Loucy (cell line): ENCODE data around the gene MCU.
A peak's percentile ranks its signal among the peaks of the same experiment; 100 is the strongest.

Experiments
- H2AFZ ChIP-seq: fragments of 200-600 bp; sonication (generic); 2 replicates; pipeline ENCODE4 v1.6.0; 2016; ENCODE audit warnings: antibody characterized with exemption, mild to moderate bottlenecking, low read length, moderate library complexity
- H3F3A ChIP-seq: fragments of 200-600 bp; 2 replicates; pipeline ENCODE4 v1.6.0; 2016; ENCODE audit warnings: antibody characterized with exemption, low read depth, mild to moderate bottlenecking
- H3K27me3 ChIP-seq: fragments of 200-600 bp; sonication (generic); 2 replicates; pipeline ENCODE4 v1.6.1; 2014; ENCODE audit warnings: low read length, mild to moderate bottlenecking; ENCODE audit not compliant: insufficient read depth, poor library complexity, severe bottlenecking
- H3K36me3 ChIP-seq: fragments of 200-600 bp; sonication (generic); 2 replicates; pipeline ENCODE4 v1.6.1; 2016; ENCODE audit warnings: low read length; ENCODE audit not compliant: insufficient read depth
- H3K4me1 ChIP-seq: fragments of 200-600 bp; sonication (generic); 2 replicates; pipeline ENCODE4 v1.5.1; 2014; ENCODE audit warnings: low read length, mild to moderate bottlenecking; ENCODE audit not compliant: insufficient read depth, poor library complexity, severe bottlenecking
- H3K4me2 ChIP-seq: fragments of 200-600 bp; sonication (generic); 2 replicates; pipeline ENCODE4 v1.6.0; 2014; ENCODE audit warnings: antibody characterized with exemption, low read length, low read depth, mild to moderate bottlenecking; ENCODE audit not compliant: poor library complexity, severe bottlenecking
- H3K4me3 ChIP-seq: fragments of 200-600 bp; sonication (generic); 2 replicates; pipeline ENCODE4 v1.5.1; 2014; ENCODE audit warnings: low read length, mild to moderate bottlenecking, mixed read lengths; ENCODE audit not compliant: poor library complexity, severe bottlenecking
- H3K79me2 ChIP-seq: fragments of 200-600 bp; sonication (generic); 2 replicates; pipeline ENCODE4 v1.6.1; 2014; ENCODE audit warnings: low read length; ENCODE audit not compliant: insufficient read depth
- H3K9ac ChIP-seq: fragments of 200-600 bp; sonication (generic); 2 replicates; pipeline ENCODE4 v1.6.0; 2014; ENCODE audit warnings: mild to moderate bottlenecking, low read depth, low read length, moderate library complexity; ENCODE audit not compliant: poor library complexity, severe bottlenecking
- H3K9me2 ChIP-seq: fragments of 200-600 bp; sonication (generic); replicated peaks from 2 replicates; pipeline ENCODE4 v1.6.1; 2016; ENCODE audit warnings: low read depth, low read length, mixed read lengths
- H3K9me3 ChIP-seq: fragments of 200-600 bp; sonication (generic); 2 replicates; pipeline ENCODE4 v1.6.1; 2014; ENCODE audit warnings: mild to moderate bottlenecking, antibody characterized with exemption, low read length, low read depth; ENCODE audit not compliant: insufficient read depth
- H4K20me1 ChIP-seq: fragments of 200-600 bp; sonication (generic); 2 replicates; pipeline ENCODE4 v1.6.0; 2014; ENCODE audit warnings: antibody characterized with exemption, low read length, mild to moderate bottlenecking; ENCODE audit not compliant: insufficient read depth, poor library complexity, severe bottlenecking
- EZH2phosphoT487 ChIP-seq: fragments of 200-600 bp; IDR thresholded peaks from 2 replicates; pipeline ENCODE4 v1.6.1; 2018; ENCODE audit warnings: antibody characterized with exemption, mild to moderate bottlenecking, moderate library complexity, borderline replicate concordance
- TF ChIP-seq, protein P1 (sequence below): fragments of 200-600 bp; sonication (generic); conservative IDR thresholded peaks from 2 replicates; pipeline ENCODE4 v1.5.1; 2014; ENCODE audit warnings: mild to moderate bottlenecking, antibody characterized with exemption, low read length

MCU gene

DNA sequence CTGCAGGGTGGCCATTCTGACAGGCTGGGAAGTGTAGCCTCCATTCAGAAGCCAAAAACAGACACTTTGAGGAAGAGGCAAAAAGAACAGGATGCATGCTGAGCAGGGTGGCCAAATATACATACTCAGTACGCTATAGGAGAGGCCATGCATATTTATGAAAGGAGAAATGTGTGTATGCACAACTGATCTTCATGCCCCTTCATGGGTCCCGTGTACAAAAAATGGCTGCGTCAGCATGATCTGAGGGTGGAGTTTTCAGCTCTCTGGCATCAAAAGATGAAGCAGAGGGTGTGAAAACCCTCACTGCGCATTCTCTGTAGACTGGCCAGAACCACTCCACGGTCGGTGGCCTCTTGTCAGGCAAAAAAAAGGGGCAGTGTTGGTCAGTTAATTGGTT is 166.1 kb downstream of the MCU start:
- TF ChIP-seq, protein P1, sequence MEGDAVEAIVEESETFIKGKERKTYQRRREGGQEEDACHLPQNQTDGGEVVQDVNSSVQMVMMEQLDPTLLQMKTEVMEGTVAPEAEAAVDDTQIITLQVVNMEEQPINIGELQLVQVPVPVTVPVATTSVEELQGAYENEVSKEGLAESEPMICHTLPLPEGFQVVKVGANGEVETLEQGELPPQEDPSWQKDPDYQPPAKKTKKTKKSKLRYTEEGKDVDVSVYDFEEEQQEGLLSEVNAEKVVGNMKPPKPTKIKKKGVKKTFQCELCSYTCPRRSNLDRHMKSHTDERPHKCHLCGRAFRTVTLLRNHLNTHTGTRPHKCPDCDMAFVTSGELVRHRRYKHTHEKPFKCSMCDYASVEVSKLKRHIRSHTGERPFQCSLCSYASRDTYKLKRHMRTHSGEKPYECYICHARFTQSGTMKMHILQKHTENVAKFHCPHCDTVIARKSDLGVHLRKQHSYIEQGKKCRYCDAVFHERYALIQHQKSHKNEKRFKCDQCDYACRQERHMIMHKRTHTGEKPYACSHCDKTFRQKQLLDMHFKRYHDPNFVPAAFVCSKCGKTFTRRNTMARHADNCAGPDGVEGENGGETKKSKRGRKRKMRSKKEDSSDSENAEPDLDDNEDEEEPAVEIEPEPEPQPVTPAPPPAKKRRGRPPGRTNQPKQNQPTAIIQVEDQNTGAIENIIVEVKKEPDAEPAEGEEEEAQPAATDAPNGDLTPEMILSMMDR: no peak
- TF ChIP-seq EZH2phosphoT487: no peak
- H3K9me3 ChIP-seq: no peaks in the 10 kb centered on the region
- no peak overlapping the region for H3K4me3 ChIP-seq
- no peaks in the 10 kb centered on the region for H3K4me1 ChIP-seq
- H3K27me3 ChIP-seq: no peaks in the 10 kb centered on the region
- no peak overlapping the region for H3K4me2 ChIP-seq
- no peak overlapping the region for H2AFZ ChIP-seq
- H3K79me2 ChIP-seq: no peaks in the 10 kb centered on the region
- no peak overlapping the region for H3K9ac ChIP-seq
- no peaks in the 10 kb centered on the region for H3F3A ChIP-seq
- H3K36me3 ChIP-seq: peaks cover 9% of the 10 kb centered on the region; the same call in 1 of the 2 replicates
- H4K20me1 ChIP-seq: no peaks in the 10 kb centered on the region
- H3K9me2 ChIP-seq: no peaks in the 10 kb centered on the region

DNA sequence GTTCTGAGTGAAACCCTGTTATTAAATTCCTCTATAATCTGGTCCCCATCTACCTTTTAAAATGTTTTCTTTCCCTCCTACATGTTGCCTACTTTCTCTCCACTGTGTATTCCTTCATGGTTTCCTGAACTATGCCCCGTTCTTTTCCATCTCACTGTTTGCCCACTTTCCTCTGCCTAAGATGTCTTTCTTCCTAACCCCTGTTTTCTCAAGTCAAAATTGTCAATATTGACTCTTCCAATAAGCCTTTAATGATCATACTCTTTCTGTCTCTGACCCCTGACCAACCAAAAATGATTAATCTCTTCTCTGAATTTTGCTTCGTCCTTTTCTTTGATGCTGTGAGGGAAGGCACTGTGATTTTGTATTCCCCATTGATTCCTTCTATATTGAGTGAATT is 171.0 kb downstream of the MCU start:
- Histone ChIP-seq H3K36me3 (peaks cover 12% of the 10 kb centered on the region; the same call in 1 of the 2 replicates), H3K27me3 (no peaks in the 10 kb centered on the region), H3K9ac (no peak overlapping the region), H3K4me2 (no peak overlapping the region), H3K9me3 (no peaks in the 10 kb centered on the region), H3K9me2 (no peaks in the 10 kb centered on the region), H4K20me1 (no peaks in the 10 kb centered on the region), H3K79me2 (no peaks in the 10 kb centered on the region), H3K4me3 (no peak overlapping the region), H3F3A (no peaks in the 10 kb centered on the region), H2AFZ (no peak overlapping the region), H3K4me1 (no peaks in the 10 kb centered on the region)
- TF ChIP-seq, protein P1: no peak
- TF ChIP-seq EZH2phosphoT487: no peak

DNA sequence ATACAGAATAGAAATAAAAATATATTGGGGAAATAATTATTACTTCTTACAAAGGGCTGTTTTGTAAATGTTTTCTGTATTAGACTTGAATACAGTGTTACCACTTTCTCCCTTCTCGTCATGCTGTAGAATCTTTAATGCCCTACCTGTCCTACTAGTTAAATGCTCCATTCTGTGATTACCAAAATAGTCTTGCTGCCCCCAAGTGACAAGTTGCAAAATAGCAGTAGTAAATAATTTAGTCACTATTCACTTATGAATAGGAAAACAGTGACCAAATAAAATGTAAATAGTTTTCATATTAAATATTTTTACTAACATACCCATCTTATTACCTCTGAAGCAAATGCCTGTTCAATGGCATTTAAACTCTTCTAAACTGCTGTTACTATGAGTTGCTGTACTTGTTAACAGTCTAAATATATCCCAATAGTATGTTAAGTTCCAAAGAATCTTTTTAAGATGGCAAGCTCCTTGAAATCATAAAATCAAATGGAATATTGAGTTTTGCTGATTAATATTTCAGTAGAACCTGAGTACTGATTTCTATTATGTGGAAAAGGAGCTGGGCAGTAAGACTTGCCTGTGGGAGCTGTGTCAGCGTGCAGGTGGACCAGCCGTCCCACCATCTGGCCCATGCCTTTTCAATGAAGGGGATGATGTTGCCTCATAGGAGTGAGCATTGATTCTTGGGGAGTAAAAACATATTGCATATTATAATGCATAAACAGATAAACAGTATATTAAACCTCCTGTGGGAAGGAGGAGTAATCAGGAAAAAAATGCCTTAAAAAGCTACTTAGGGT is 183.5 kb downstream of the MCU start:
- TF ChIP-seq, protein P1: peak; percentile 74
- TF ChIP-seq EZH2phosphoT487: no peak
- Histone ChIP-seq H3K27me3 (no peaks in the 10 kb centered on the region), H3F3A (no peaks in the 10 kb centered on the region), H3K9ac (no peak overlapping the region), H2AFZ (no peak overlapping the region), H3K36me3 (peaks cover 12% of the 10 kb centered on the region), H3K4me3 (no peak overlapping the region), H3K4me2 (no peak overlapping the region), H3K4me1 (no peaks in the 10 kb centered on the region), H3K9me3 (no peaks in the 10 kb centered on the region), H3K79me2 (no peaks in the 10 kb centered on the region), H4K20me1 (no peaks in the 10 kb centered on the region), H3K9me2 (no peaks in the 10 kb centered on the region)
